OCI-LY1 (cell line): ENCODE measurements around the gene GGN.

Experiments used
- H2AFZ ChIP-seq: fragments of 200-600 bp; sonication (generic), shearing (Covaris generic); 2 replicates; pipeline ENCODE4 v1.6.0; 2014; ENCODE audit warnings: antibody characterized with exemption, mild to moderate bottlenecking, low read length
- H3F3A ChIP-seq: fragments of 200-600 bp; sonication (generic), shearing (Covaris generic); 2 replicates; pipeline ENCODE4 v1.6.0; 2014; ENCODE audit warnings: mild to moderate bottlenecking, antibody characterized with exemption, low read length, moderate library complexity; ENCODE audit not compliant: insufficient read depth
- H3K27ac ChIP-seq: fragments of 200-600 bp; sonication (generic); 2 replicates; pipeline ENCODE4 v1.5.1; 2014; ENCODE audit warnings: low read length, mixed run types, mild to moderate bottlenecking, low read depth; ENCODE audit not compliant: poor library complexity, severe bottlenecking
- H3K27me3 ChIP-seq: fragments of 200-600 bp; sonication (generic); 2 replicates; pipeline ENCODE4 v1.6.0; 2014; ENCODE audit warnings: antibody characterized with exemption, mild to moderate bottlenecking, low read length, moderate library complexity; ENCODE audit not compliant: insufficient read depth
- H3K36me3 ChIP-seq: fragments of 200-600 bp; sonication (generic); 2 replicates; pipeline ENCODE4 v1.6.1; 2014; ENCODE audit warnings: mild to moderate bottlenecking, antibody characterized with exemption, low read length, moderate library complexity, mixed read lengths; ENCODE audit not compliant: insufficient read depth
- H3K4me1 ChIP-seq: fragments of 200-600 bp; sonication (generic); 2 replicates; pipeline ENCODE4 v1.5.1; 2014; ENCODE audit warnings: mild to moderate bottlenecking, low read length, moderate library complexity; ENCODE audit not compliant: insufficient read depth, severe bottlenecking
- H3K4me2 ChIP-seq: fragments of 200-600 bp; sonication (generic), shearing (Covaris generic); 2 replicates; pipeline ENCODE4 v1.6.1; 2014; ENCODE audit warnings: low read length
- H3K4me3 ChIP-seq: fragments of 200-600 bp; sonication (generic); 2 replicates; pipeline ENCODE4 v1.5.1; 2014; ENCODE audit warnings: low read length, low read depth, mild to moderate bottlenecking, mixed read lengths; ENCODE audit not compliant: poor library complexity, severe bottlenecking
- H3K79me2 ChIP-seq: fragments of 200-600 bp; shearing (Covaris generic); 2 replicates; pipeline ENCODE4 v1.6.1; 2016; ENCODE audit warnings: mixed run types, low read length, mixed read lengths; ENCODE audit not compliant: insufficient read depth
- H3K9ac ChIP-seq: fragments of 200-600 bp; sonication (generic), shearing (Covaris generic); 2 replicates; pipeline ENCODE4 v1.6.1; 2014; ENCODE audit warnings: mild to moderate bottlenecking, low read length, mixed read lengths
- H3K9me2 ChIP-seq: fragments of 200-600 bp; sonication (generic), shearing (Covaris generic); 2 replicates; pipeline ENCODE4 v1.6.1; 2014; ENCODE audit warnings: low read depth, mild to moderate bottlenecking, low read length, mixed read lengths
- H3K9me3 ChIP-seq: fragments of 200-600 bp; shearing (Covaris generic); 2 replicates; pipeline ENCODE4 v1.6.1; 2014; ENCODE audit warnings: low read length, mixed read lengths
- H4K20me1 ChIP-seq: fragments of 200-600 bp; sonication (generic), shearing (Covaris generic); 2 replicates; pipeline ENCODE4 v1.6.0; 2016; ENCODE audit warnings: mild to moderate bottlenecking, low read length; ENCODE audit not compliant: insufficient read depth
- CTCF ChIP-seq: fragments of 200-600 bp; sonication (generic), shearing (Covaris generic); IDR thresholded peaks from 2 replicates; pipeline ENCODE4 v1.5.1; 2017; ENCODE audit warnings: mild to moderate bottlenecking, antibody characterized with exemption, low read length, moderate library complexity, mixed read lengths
- EZH2 ChIP-seq: fragments of 200-600 bp; sonication (generic), shearing (Covaris generic); IDR thresholded peaks from 2 replicates; pipeline ENCODE4 v1.8.0; 2017; ENCODE audit warnings: borderline replicate concordance, mixed run types, mild to moderate bottlenecking, antibody characterized with exemption, low read length, moderate library complexity, mixed read lengths

Gene GGN

GRCh38 chr19:38386300-38386970 lies 1.4 kb downstream of the GGN start:
- Histone ChIP-seq H3K9me2 (no peaks in the 10 kb centered on the region), H3K4me2 (no peak overlapping the region; the same call in 1 of the 2 replicates), H3K36me3 (peaks cover 28% of the 10 kb centered on the region), H2AFZ (no peak overlapping the region), H4K20me1 (no peaks in the 10 kb centered on the region), H3K4me1 (peaks cover 22% of the 10 kb centered on the region), H3F3A (no peaks in the 10 kb centered on the region), H3K79me2 (no peaks in the 10 kb centered on the region), H3K4me3 (no peak overlapping the region), H3K9ac (no peak overlapping the region), H3K27me3 (no peaks in the 10 kb centered on the region), H3K27ac (no peak overlapping the region), H3K9me3 (no peaks in the 10 kb centered on the region)
- TF ChIP-seq EZH2 (no peak), CTCF (no peak)

- no peak overlapping the region for H2AFZ ChIP-seq
- H3K27ac ChIP-seq: no peak overlapping the region
- H3K4me3 ChIP-seq: no peak overlapping the region
- H3K9me3 ChIP-seq: no peaks in the 10 kb centered on the region
- peaks cover 34% of the 10 kb centered on the region for H3K36me3 ChIP-seq
- TF ChIP-seq EZH2 (no peak), CTCF (no peak)
- no peaks in the 10 kb centered on the region for H4K20me1 ChIP-seq
- no peak overlapping the region; the same call in 1 of the 2 replicates for H3K4me2 ChIP-seq
- no peaks in the 10 kb centered on the region for H3F3A ChIP-seq
- no peak overlapping the region for H3K9ac ChIP-seq
- H3K9me2 ChIP-seq: no peaks in the 10 kb centered on the region
- H3K4me1 ChIP-seq: peaks cover 22% of the 10 kb centered on the region
- no peaks in the 10 kb centered on the region for H3K79me2 ChIP-seq
- no peaks in the 10 kb centered on the region for H3K27me3 ChIP-seq
These were observed 2.0 kb downstream of the GGN start for GRCh38 chr19:38385804-38386257.

- H2AFZ ChIP-seq: no peak overlapping the region
- no peaks in the 10 kb centered on the region for H3K9me3 ChIP-seq
- H3K9me2 ChIP-seq: no peaks in the 10 kb centered on the region
- no peak overlapping the region for H3K27ac ChIP-seq
- no peaks in the 10 kb centered on the region for H3K27me3 ChIP-seq
- no peak overlapping the region for H3K4me2 ChIP-seq
- H3K4me1 ChIP-seq: peaks cover 22% of the 10 kb centered on the region
- H3K4me3 ChIP-seq: no peak overlapping the region
- no peaks in the 10 kb centered on the region for H3F3A ChIP-seq
- TF ChIP-seq EZH2 (no peak), CTCF (no peak)
- peaks cover 40% of the 10 kb centered on the region for H3K36me3 ChIP-seq
- H3K79me2 ChIP-seq: no peaks in the 10 kb centered on the region
- no peaks in the 10 kb centered on the region for H4K20me1 ChIP-seq
- H3K9ac ChIP-seq: no peak overlapping the region
These were observed 2.6 kb downstream of the GGN start for GRCh38 chr19:38385057-38385803.
